Fibroblast of pulmonary artery (primary cell): ENCODE results near the gene SLC24A4.

Source experiments
- DNase-seq: peaks from one replicate; pipeline ENCODE4 v3.0.0-alpha.2; 2010; ENCODE audit warnings: low read depth
- H3K4me3 ChIP-seq: replicated peaks from 2 replicates; pipeline ENCODE4 v1.5.1; 2011; ENCODE audit warnings: low read depth, mild to moderate bottlenecking, control low read depth, low read length, moderate library complexity
- CTCF ChIP-seq: IDR thresholded peaks from 2 replicates; pipeline ENCODE4 v1.5.1; 2011; ENCODE audit warnings: mild to moderate bottlenecking, control low read depth, low read length, inconsistent platforms; ENCODE audit errors: missing control alignments

The SLC24A4 gene

GRCh38 chr14:92323011-92323915, at the start of gene SLC24A4:
Gene SLC24A4, plus strand, starts transcription at chr14:92323165. Its CDS starts 666 bp downstream, at chr14:92323831.
- TF ChIP-seq CTCF = no peak
- no peak for DNase-seq
- H3K4me3 ChIP-seq = no peak within 1 kb of the TSS

- no peak for TF ChIP-seq CTCF
- DNase-seq = no peak
- no peak overlapping the region for H3K4me3 ChIP-seq
Measured at GRCh38 chr14:92273166-92273565, 49.8 kb upstream of the SLC24A4 start.

GRCh38 chr14:92274055-92274454, 48.9 kb upstream of the SLC24A4 start:
- H3K4me3 ChIP-seq = no peak overlapping the region
- no peak for TF ChIP-seq CTCF
- DNase-seq = no peak

GRCh38 chr14:92276074-92276473, 46.9 kb upstream of the SLC24A4 start:
- TF ChIP-seq CTCF = no peak
- DNase-seq = no peak
- H3K4me3 ChIP-seq = no peak overlapping the region

- H3K4me3 ChIP-seq = no peak overlapping the region
- no peak for TF ChIP-seq CTCF
- DNase-seq = no peak
Measured at GRCh38 chr14:92277031-92277430, 45.9 kb upstream of the SLC24A4 start.

- no peak for DNase-seq
- H3K4me3 ChIP-seq = no peak overlapping the region
- no peak for TF ChIP-seq CTCF
Measured at GRCh38 chr14:92280554-92281262, 42.3 kb upstream of the SLC24A4 start.
